ENCODE data around the gene DSTYK. TPM values are rescaled to one million over a fixed set of nuclear protein-coding genes. Genes with fewer than 3 reads are reported as not detected.

The DSTYK gene
- total RNA-seq, 2 experiments from 2014 or later = 8.8 to 9.2 TPM

DNA sequence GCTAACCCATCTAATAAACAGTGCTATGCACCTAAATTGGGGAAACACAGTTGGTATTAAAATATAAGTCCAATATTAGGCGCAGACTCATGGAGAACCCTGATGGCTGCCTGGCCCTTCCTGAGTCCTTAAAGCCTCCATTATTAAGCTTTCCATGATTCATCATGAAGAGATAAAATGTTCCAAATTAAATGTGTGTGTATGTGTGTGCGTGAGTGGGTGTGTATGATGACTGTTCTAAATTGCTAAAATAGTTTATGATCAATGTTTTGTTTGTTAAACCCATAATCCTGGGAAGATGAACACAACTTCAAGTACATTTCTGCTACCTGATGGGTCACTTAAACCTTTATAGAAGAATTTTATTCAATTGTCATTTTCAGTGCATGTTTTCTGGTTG, 83.5 kb downstream of the DSTYK start:
- no peak for DNase-seq
- H3K27me3 Mint-ChIP-seq = no peaks in the 10 kb centered on the region
- CTCF ChIA-PET = interaction anchor here (2.0 kb wide), 1 partner anchor 13 kb away, joined by 6 read pairs; no protein-coding TSS in a partner anchor
- no peaks in the 10 kb centered on the region for H3K9me3 Mint-ChIP-seq
- H3K27ac Mint-ChIP-seq = no peak overlapping the region
- H3K4me3 Mint-ChIP-seq = no peak overlapping the region
- no peaks in the 10 kb centered on the region for H3K36me3 Mint-ChIP-seq (ENCODE audit: low read depth)
- H3K4me1 Mint-ChIP-seq = peaks cover 2% of the 10 kb centered on the region
- POLR2A ChIA-PET = no interaction called here

DNA sequence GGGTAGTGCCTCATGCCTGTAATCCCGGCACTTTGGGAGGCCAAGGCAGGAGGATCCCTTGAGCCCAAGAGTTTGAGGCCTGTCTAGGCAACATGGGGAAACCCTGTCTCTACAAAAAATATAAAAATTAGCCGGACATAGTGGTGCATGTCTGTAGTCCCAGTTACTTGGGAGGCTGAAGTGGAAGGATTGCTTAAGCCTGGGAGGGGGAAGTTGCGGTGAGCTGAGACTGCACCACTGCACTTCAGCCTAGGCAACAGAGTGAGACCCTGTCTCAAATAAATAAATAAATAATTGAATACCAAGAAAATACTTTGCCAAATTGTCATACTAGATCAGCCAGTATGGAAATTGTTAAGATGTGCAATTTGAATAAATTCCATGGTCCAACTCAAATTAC, 83.9 kb downstream of the DSTYK start:
- ChIA-PET CTCF (interaction anchor here (2.0 kb wide), 1 partner anchor 13 kb away, joined by 6 read pairs; no protein-coding TSS in a partner anchor), POLR2A (no interaction called here)
- Mint-ChIP-seq H3K4me1 (peaks cover 6% of the 10 kb centered on the region), H3K27me3 (no peaks in the 10 kb centered on the region), H3K27ac (no peak overlapping the region), H3K4me3 (no peak overlapping the region), H3K36me3 (ENCODE audit: low read depth) (no peaks in the 10 kb centered on the region), H3K9me3 (no peaks in the 10 kb centered on the region)
- DNase-seq = no peak

DNA sequence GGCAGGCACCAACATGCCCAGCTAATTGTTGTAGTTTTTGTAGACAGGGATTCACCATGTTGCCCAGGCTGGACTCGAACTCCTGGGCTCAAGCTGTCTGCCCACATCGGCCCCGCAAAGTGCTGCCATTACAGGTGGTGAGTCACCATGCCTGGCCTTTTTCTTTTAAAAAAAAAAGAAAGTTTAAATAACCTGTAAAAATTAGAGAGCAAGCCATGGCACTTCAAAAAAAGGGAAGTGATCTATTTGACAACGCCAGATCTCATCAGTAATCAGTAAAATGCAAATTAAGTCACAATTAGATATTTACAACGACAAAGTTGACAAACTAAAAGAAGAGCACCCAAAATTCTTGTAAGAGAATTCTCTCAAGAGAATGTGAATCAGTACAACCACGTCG, 86.8 kb downstream of the DSTYK start:
- Mint-ChIP-seq H3K36me3 (ENCODE audit: low read depth) (peaks cover 13% of the 10 kb centered on the region), H3K27ac (no peak overlapping the region), H3K9me3 (no peaks in the 10 kb centered on the region), H3K27me3 (no peaks in the 10 kb centered on the region), H3K4me1 (peaks cover 28% of the 10 kb centered on the region), H3K4me3 (no peak overlapping the region)
- ChIA-PET POLR2A (no interaction called here), CTCF (interaction anchor here (0.7 kb wide), 1 partner anchor 37 kb away, joined by 4 read pairs; no protein-coding TSS in a partner anchor)
- no peak for DNase-seq

DNA sequence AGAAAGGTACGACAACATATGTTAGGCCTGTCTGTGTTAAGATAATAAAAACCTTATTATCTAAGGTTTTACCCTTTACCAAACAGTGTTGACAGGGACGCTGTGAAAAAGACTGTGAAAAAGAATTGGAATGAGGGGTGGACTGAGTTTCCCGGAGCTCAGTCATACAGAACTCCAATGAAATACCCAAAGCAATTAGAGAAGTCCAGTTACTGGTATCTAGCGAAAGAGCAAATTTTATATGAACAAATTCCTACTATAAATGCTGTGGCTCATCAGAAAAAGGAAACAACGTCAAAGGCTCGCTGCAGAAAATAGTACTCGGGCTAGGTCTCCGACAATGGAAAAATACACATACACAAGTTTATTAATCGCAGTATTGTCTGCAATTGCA, 89.0 kb downstream of the DSTYK start:
- peak overlapping the region; percentile 94 for H3K27ac Mint-ChIP-seq
- H3K9me3 Mint-ChIP-seq = no peaks in the 10 kb centered on the region
- peaks cover 21% of the 10 kb centered on the region for H3K36me3 Mint-ChIP-seq (ENCODE audit: low read depth)
- H3K4me1 Mint-ChIP-seq = peaks cover 37% of the 10 kb centered on the region
- H3K27me3 Mint-ChIP-seq = no peaks in the 10 kb centered on the region
- H3K4me3 Mint-ChIP-seq = peak overlapping the region; percentile 91
- POLR2A ChIA-PET = interaction anchor here (1.1 to 3.1 kb wide), 6 partner anchors 11 to 90 kb away, joined by 3 to 9 read pairs (median 4); no protein-coding TSS in a partner anchor
- no peak for DNase-seq
- CTCF ChIA-PET = interaction anchor here (0.9 to 3.7 kb wide), 5 partner anchors 10 to 124 kb away, joined by 3 to 27 read pairs (median 6); no protein-coding TSS in a partner anchor

DNA sequence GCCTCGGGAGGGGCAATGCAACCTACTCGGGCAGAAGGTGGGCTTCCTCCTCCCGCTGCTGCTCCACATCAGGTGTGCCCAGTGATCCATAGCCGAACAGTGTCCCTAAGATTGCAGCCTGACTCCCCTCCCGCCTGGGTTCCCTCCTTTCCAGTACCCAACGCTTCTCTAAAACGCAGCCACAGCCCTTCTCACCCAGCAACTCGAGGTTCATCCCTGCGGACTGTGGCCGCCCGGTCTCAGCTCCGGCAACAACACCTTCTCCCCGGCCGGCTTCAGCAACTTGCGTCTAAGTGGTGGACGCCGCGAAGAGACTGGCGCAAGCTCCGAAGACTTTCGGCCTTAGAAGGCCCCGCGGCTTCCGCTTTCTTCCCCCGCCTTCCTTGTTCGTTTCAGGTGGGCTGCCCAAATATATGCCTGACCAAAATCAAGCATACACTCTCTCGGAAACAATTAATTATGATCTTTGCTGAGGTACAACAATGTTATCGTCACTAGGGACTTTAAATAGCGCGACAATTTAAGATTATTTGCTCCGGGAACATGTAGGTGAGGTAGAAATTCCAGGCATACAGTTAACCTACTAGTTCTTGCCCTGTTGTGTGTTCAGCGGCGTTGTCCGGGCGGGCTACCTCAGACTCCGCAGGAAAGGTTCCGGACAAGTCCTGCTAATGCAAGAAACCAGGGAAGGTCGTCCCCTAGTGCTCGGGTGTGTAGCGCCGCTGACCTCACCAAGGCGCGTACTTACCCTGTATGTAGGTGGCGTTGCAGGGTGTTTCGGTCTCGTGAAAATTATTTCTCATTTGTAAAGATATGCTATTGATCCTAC, 89.6 kb downstream of the DSTYK start, which contains the start of gene RBBP5:
Gene RBBP5, minus strand, starts transcription at position 319 of the 829 bp plus-strand sequence. Its CDS starts 105 bp downstream, at position 214.
- H3K27ac Mint-ChIP-seq = peak within 1 kb of the TSS; percentile 94
- ChIA-PET CTCF (interaction anchor here (0.7 to 3.7 kb wide), 12 partner anchors 9 to 213 kb away, joined by 3 to 27 read pairs (median 6); no protein-coding TSS in a partner anchor), POLR2A (interaction anchor here (0.7 to 3.1 kb wide), 18 partner anchors 8 to 199 kb away, joined by 3 to 22 read pairs (median 4); partner anchors contain the start of genes DSTYK, NUAK2 and TMCC2)
- no peaks in the 10 kb centered on the region for H3K9me3 Mint-ChIP-seq
- H3K4me3 Mint-ChIP-seq = peak within 1 kb of the TSS; percentile 91
- no peaks in the 10 kb centered on the region for H3K27me3 Mint-ChIP-seq
- H3K36me3 Mint-ChIP-seq (ENCODE audit: low read depth) = peaks cover 22% of the 10 kb centered on the region
- peak; percentile 96 for DNase-seq
- H3K4me1 Mint-ChIP-seq = peaks cover 38% of the 10 kb centered on the region

DNA sequence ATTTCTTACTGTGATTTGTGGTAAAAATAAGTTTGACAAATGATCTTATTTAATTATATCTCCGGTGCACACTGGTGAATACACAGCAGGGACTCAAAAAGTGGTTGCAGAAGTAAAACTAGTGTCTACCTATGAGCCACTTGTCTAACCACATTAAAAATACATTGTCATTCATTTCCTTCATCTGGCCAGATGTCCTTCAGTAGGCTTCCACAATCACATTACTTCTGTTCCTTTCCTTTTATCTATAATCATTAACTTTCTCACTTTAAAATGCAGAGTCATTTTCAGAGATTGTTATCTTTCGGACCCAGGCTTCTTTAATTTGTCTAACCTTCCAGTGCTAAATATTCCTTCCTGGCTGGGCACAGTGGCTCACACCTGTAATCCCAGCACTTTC, 92.8 kb downstream of the DSTYK start:
- no peaks in the 10 kb centered on the region for H3K27me3 Mint-ChIP-seq
- H3K27ac Mint-ChIP-seq = no peak overlapping the region
- no peak for DNase-seq
- CTCF ChIA-PET = no interaction called here
- peaks cover 43% of the 10 kb centered on the region for H3K4me1 Mint-ChIP-seq
- peaks cover 39% of the 10 kb centered on the region for H3K36me3 Mint-ChIP-seq (ENCODE audit: low read depth)
- POLR2A ChIA-PET = no interaction called here
- H3K9me3 Mint-ChIP-seq = no peaks in the 10 kb centered on the region
- no peak overlapping the region for H3K4me3 Mint-ChIP-seq

DNA sequence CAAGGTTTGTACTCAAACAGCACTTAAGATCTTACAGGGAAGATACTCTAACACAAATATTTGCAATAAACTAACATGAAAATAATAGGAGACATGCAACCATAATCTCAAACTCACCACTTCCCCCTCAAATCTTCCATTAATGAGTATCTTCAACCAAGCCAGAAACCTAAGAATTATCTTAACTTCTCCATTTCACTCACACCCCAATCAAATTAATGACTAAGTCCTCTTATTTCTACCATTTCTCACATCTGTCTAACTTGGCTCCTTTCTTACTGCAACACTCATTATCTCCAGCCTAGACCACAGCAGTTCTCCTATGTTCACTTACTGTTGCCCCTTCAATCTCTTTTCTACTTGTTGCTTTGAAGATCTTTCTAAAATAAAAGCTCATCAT, 100.1 kb downstream of the DSTYK start:
- DNase-seq = no peak
- Mint-ChIP-seq H3K27ac (no peak overlapping the region), H3K36me3 (ENCODE audit: low read depth) (peaks cover 44% of the 10 kb centered on the region), H3K9me3 (no peaks in the 10 kb centered on the region), H3K27me3 (no peaks in the 10 kb centered on the region), H3K4me1 (peaks cover 8% of the 10 kb centered on the region), H3K4me3 (no peak overlapping the region)
- CTCF ChIA-PET = interaction anchor here (1.5 kb wide), 1 partner anchor 11 kb away, joined by 3 read pairs; no protein-coding TSS in a partner anchor
- POLR2A ChIA-PET = interaction anchor here (1.0 kb wide), 1 partner anchor 10 kb away, joined by 3 read pairs; the partner anchor contains the start of gene RBBP5

DNA sequence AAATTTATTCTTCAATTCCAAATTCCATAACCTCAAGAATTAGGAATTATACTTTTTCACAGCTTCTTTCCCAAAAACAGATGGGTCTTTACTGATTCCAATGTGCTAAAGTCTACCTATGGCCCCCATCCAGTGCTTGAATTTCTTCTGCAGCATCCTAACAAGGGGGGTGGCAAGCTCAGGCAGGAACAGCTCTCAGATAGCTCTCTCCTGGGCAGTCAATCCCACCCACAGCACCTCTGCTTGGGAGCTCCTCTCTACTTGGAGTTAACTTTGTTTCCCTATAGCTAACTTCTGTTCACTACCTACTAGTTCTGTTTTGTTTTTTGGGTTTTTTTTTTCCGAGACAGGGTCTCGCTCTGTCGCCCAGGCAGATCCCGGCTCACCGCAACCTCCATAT, 101.8 kb downstream of the DSTYK start:
- H3K27me3 Mint-ChIP-seq = no peaks in the 10 kb centered on the region
- H3K9me3 Mint-ChIP-seq = no peaks in the 10 kb centered on the region
- no peak overlapping the region for H3K4me3 Mint-ChIP-seq
- POLR2A ChIA-PET = interaction anchor here (1.2 kb wide), 2 partner anchors 11 to 12 kb away, joined by 3 to 5 read pairs; partner anchors contain the start of gene RBBP5
- DNase-seq = no peak
- peaks cover 47% of the 10 kb centered on the region for H3K36me3 Mint-ChIP-seq (ENCODE audit: low read depth)
- H3K27ac Mint-ChIP-seq = no peak overlapping the region
- CTCF ChIA-PET = interaction anchor here (0.7 to 2.1 kb wide), 5 partner anchors 12 to 146 kb away, joined by 3 to 10 read pairs (median 5); partner anchors contain the start of gene RBBP5
- H3K4me1 Mint-ChIP-seq = peaks cover 6% of the 10 kb centered on the region

DNA sequence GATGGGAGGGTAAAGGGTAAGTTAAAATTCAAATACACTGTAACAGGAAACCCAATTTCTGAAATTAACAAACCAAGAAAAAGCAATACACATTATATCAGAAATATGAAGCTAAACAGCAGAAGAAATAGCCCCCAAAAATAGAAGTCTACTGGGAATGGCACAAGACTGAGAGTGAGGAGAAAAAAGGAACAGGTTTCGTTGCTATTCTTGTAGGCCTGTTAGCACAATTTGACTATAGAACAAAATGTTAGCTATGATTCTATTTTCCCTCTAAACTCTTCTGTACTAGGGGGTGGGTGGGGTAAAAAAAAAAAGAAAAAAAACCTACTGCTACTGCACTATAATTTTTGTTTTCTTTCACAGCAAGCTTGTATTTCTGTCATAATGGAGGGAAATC, 102.2 kb downstream of the DSTYK start:
- no peak for DNase-seq
- no peaks in the 10 kb centered on the region for H3K9me3 Mint-ChIP-seq
- H3K4me1 Mint-ChIP-seq = peaks cover 6% of the 10 kb centered on the region
- no peak overlapping the region for H3K4me3 Mint-ChIP-seq
- H3K27ac Mint-ChIP-seq = no peak overlapping the region
- H3K27me3 Mint-ChIP-seq = no peaks in the 10 kb centered on the region
- CTCF ChIA-PET = interaction anchor here (0.7 to 2.1 kb wide), 5 partner anchors 12 to 147 kb away, joined by 3 to 10 read pairs (median 5); partner anchors contain the start of gene RBBP5
- H3K36me3 Mint-ChIP-seq (ENCODE audit: low read depth) = peaks cover 47% of the 10 kb centered on the region
- POLR2A ChIA-PET = interaction anchor here (1.2 kb wide), 1 partner anchor 12 kb away, joined by 5 read pairs; the partner anchor contains the start of gene RBBP5

DNA sequence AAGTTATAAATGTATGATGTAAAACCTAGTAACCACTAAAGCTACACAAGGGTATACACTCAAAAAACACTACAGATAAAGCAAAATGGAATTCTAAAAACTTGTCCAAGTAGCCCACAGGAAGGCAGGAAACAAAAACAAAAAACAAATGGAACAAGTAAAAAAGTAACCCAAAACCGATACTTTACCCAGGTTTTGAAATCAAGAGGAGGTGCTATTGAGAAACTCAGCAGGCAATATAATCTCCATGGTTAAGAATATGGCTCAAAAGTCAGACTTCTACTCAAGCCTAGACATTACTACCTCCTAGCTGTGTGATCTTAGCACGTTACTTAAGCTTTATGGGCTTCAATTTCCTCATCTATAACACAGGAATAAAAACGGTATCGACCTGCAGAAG, 103.0 kb downstream of the DSTYK start:
- CTCF ChIA-PET = interaction anchor here (1.3 to 2.1 kb wide), 2 partner anchors 13 to 47 kb away, joined by 3 to 10 read pairs; partner anchors contain the start of gene RBBP5
- H3K27me3 Mint-ChIP-seq = no peaks in the 10 kb centered on the region
- peaks cover 6% of the 10 kb centered on the region for H3K4me1 Mint-ChIP-seq
- POLR2A ChIA-PET = interaction anchor here (1.2 kb wide), 1 partner anchor 13 kb away, joined by 5 read pairs; the partner anchor contains the start of gene RBBP5
- no peaks in the 10 kb centered on the region for H3K9me3 Mint-ChIP-seq
- H3K27ac Mint-ChIP-seq = no peak overlapping the region
- peaks cover 49% of the 10 kb centered on the region for H3K36me3 Mint-ChIP-seq (ENCODE audit: low read depth)
- no peak overlapping the region for H3K4me3 Mint-ChIP-seq
- DNase-seq = no peak

DNA sequence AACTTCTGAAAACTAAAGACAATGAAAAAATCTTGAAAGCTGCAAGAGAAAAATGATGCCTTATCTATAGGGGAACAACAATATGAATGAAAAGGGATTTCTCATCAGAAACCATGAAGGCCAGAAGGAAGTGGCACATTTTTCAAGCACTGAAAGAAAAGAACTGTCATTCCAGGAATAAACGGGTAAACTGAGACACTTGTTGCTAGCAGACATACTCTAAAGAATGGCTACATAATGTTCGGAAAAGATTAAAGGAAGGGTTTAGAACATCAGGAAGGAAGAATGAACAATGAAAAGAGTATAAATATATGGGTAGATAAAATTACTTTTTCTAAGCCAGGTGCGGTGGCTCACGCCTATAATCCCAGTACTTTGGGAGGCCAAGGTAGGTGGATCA, 104.2 kb downstream of the DSTYK start:
- DNase-seq = no peak
- Mint-ChIP-seq H3K4me1 (peaks cover 6% of the 10 kb centered on the region), H3K4me3 (no peak overlapping the region), H3K9me3 (no peaks in the 10 kb centered on the region), H3K36me3 (ENCODE audit: low read depth) (peaks cover 53% of the 10 kb centered on the region), H3K27me3 (no peaks in the 10 kb centered on the region), H3K27ac (no peak overlapping the region)
- CTCF ChIA-PET = interaction anchor here (0.7 to 1.3 kb wide), 2 partner anchors 46 to 122 kb away, joined by 3 to 5 read pairs; no protein-coding TSS in a partner anchor
- POLR2A ChIA-PET = no interaction called here

DNA sequence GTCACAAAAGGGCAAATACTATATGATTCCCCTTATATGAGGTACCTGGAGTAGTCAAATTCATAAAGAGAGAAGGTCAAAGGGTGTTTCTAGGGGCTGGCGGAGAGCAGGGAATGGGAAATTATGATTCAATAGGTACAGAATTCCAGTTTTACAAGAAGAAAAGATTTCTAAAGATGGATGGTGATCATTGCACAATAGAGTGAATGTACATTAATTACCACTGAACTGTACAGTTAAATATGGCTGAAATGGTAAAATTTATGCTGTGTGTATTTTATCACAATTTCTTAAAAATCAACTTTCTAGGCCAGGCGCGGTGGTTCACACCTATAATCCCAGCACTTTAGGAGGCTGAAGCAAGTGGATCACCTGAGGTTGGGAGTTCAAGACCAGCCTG, 109.1 kb downstream of the DSTYK start:
- H3K27ac Mint-ChIP-seq = no peak overlapping the region
- peaks cover 66% of the 10 kb centered on the region for H3K36me3 Mint-ChIP-seq (ENCODE audit: low read depth)
- POLR2A ChIA-PET = no interaction called here
- no peaks in the 10 kb centered on the region for H3K4me1 Mint-ChIP-seq
- DNase-seq = no peak
- no peak overlapping the region for H3K4me3 Mint-ChIP-seq
- H3K9me3 Mint-ChIP-seq = no peaks in the 10 kb centered on the region
- CTCF ChIA-PET = interaction anchor here (0.7 kb wide), 1 partner anchor 1517 kb away, joined by 3 read pairs; no protein-coding TSS in a partner anchor
- no peaks in the 10 kb centered on the region for H3K27me3 Mint-ChIP-seq

DNA sequence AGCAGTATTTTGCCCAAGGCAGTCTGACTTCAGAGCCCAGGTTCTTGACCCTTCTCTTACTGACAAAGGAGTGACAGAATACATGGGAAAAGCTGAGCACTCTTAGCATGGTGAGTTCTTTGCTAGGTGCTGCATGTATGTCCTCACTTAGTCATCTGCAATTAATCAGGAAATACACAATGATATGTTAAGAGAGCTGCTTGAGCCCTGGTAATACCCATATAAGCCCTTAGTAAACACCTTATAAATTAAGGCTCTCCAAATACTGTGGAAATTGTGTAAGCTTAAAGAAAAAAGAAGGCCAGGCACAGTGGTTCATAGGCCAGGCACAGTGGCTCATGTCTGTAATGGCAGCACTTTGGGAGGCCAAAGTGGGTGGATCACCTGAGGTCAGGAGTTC, 113.3 kb downstream of the DSTYK start:
- no peaks in the 10 kb centered on the region for H3K4me1 Mint-ChIP-seq
- CTCF ChIA-PET = interaction anchor here (0.9 kb wide), 1 partner anchor 36 kb away, joined by 3 read pairs; no protein-coding TSS in a partner anchor
- DNase-seq = no peak
- H3K4me3 Mint-ChIP-seq = no peak overlapping the region
- H3K9me3 Mint-ChIP-seq = no peaks in the 10 kb centered on the region
- POLR2A ChIA-PET = no interaction called here
- no peak overlapping the region for H3K27ac Mint-ChIP-seq
- no peaks in the 10 kb centered on the region for H3K27me3 Mint-ChIP-seq
- peaks cover 64% of the 10 kb centered on the region for H3K36me3 Mint-ChIP-seq (ENCODE audit: low read depth)
